Endothelial cell of umbilical vein (primary cell): ENCODE data around the gene FGL2. TPM values are rescaled to one million over a fixed set of nuclear protein-coding genes. Genes with fewer than 3 reads are reported as not detected.

Source experiments
- BruUV-seq: library from RNA; stranded (reverse); fragments of 400-500 nt; replicated peaks from 2 replicates; lab custom pipeline; 2021; lab: Mats Ljungman, UMichigan
- CTCF ChIA-PET: fragments of 300-600, 350-600 bp; sonication (Branson Sonifier 250); formaldehyde crosslinking; loops from one replicate; lab custom pipeline; 2021; ENCODE audit warnings: antibody characterized with exemption, inconsistent platforms; lab: Charles Lee
- POLR2A ChIA-PET: fragments of 300-600, 350-600 bp; sonication (Branson Sonifier 250); formaldehyde crosslinking; loops from one replicate; lab custom pipeline; 2021; ENCODE audit warnings: antibody characterized with exemption, inconsistent platforms; lab: Charles Lee
- DNase-seq: peaks from one replicate; pipeline ENCODE4 v3.0.0-alpha.2; 2011; ENCODE audit warnings: low read depth, low spot score
- FAIRE-seq: peaks from 2 replicates; lab custom pipeline; 2011; peaks lifted over from hg19 to GRCh38; lab: Jason Lieb, UNC
- H2AFZ ChIP-seq: 2 replicates; pipeline ENCODE4 v1.6.0; 2012; ENCODE audit warnings: low read depth, low read length, control low read depth, inconsistent platforms
- H3K27ac ChIP-seq: 2 replicates; pipeline ENCODE4 v1.5.1; 2011; ENCODE audit warnings: low read depth, mild to moderate bottlenecking, control low read depth, low read length, moderate library complexity; ENCODE audit not compliant: insufficient read depth
- H3K27me3 ChIP-seq, 2 experiments: 2 replicates each; pipeline versions ENCODE4 v1.6.0 to v1.6.1; 2011; ENCODE audit warnings: low read length in 2 of 2, mixed read lengths in 1 of 2; ENCODE audit not compliant: control insufficient read depth in 2 of 2, insufficient read depth in 2 of 2
- H3K36me3 ChIP-seq, 2 experiments: 2 replicates in 1 of 2; 3 replicates in 1 of 2; pipeline ENCODE4 v1.5.1; 2011; ENCODE audit warnings: low read length in 2 of 2, mild to moderate bottlenecking in 1 of 2, moderate library complexity in 1 of 2; ENCODE audit not compliant: control insufficient read depth in 2 of 2, insufficient read depth in 2 of 2; ENCODE audit errors: extremely low read depth in 1 of 2
- H3K4me1 ChIP-seq: 3 replicates; pipeline ENCODE4 v1.5.1; 2011; ENCODE audit warnings: mild to moderate bottlenecking, low read length; ENCODE audit not compliant: control insufficient read depth, insufficient read depth; ENCODE audit errors: extremely low read depth
- H3K4me2 ChIP-seq: 2 replicates; pipeline ENCODE4 v1.6.1; 2011; ENCODE audit warnings: low read length, control low read depth, mixed read lengths; ENCODE audit not compliant: insufficient read depth
- H3K4me3 ChIP-seq, 3 experiments: fragments of 200-600 bp in 1 of 3; sonication (generic), shearing (Covaris generic) in 1 of 3; replicated peaks in 1 of 3; 2 replicates each; pipeline ENCODE4 v1.5.1; 2011 to 2016; ENCODE audit warnings: control low read depth in 3 of 3, low read length in 3 of 3, mild to moderate bottlenecking in 2 of 3, inconsistent platforms in 1 of 3, low read depth in 1 of 3, moderate library complexity in 1 of 3; ENCODE audit not compliant: insufficient read depth in 1 of 3
- H3K79me2 ChIP-seq: 2 replicates; pipeline ENCODE4 v1.6.0; 2012; ENCODE audit warnings: low read length, inconsistent platforms; ENCODE audit not compliant: control insufficient read depth, insufficient read depth
- H3K9ac ChIP-seq: replicated peaks from 2 replicates; pipeline ENCODE3; 2011; ENCODE audit warnings: low read length, control low read depth; ENCODE audit not compliant: insufficient read depth; ENCODE audit errors: extremely low read depth
- H3K9me1 ChIP-seq: replicated peaks from 3 replicates; pipeline ENCODE4 v1.6.0; 2011; ENCODE audit warnings: mild to moderate bottlenecking, low read length; ENCODE audit not compliant: control insufficient read depth, insufficient read depth; ENCODE audit errors: extremely low read depth
- H3K9me3 ChIP-seq: replicated peaks from 2 replicates; pipeline ENCODE4 v1.5.1; 2012; ENCODE audit warnings: low read length, inconsistent platforms; ENCODE audit not compliant: control insufficient read depth, insufficient read depth
- H4K20me1 ChIP-seq: replicated peaks from 2 replicates; pipeline ENCODE3; 2011; ENCODE audit warnings: mild to moderate bottlenecking, low read length; ENCODE audit not compliant: control insufficient read depth, insufficient read depth; ENCODE audit errors: extremely low read depth
- EZH2 ChIP-seq: IDR thresholded peaks from 2 replicates; pipeline ENCODE4 v1.6.1; 2012; ENCODE audit warnings: borderline replicate concordance, low read depth, mild to moderate bottlenecking, moderate library complexity, low read length, inconsistent platforms; ENCODE audit not compliant: severe bottlenecking
- MYC ChIP-seq: IDR thresholded peaks from one replicate; pipeline ENCODE4 v1.6.1; 2011; ENCODE audit warnings: mild to moderate bottlenecking, low read depth, low read length
- POLR2A ChIP-seq: IDR thresholded peaks from 2 replicates; pipeline ENCODE4 v1.6.1; 2012; ENCODE audit warnings: low read depth, mild to moderate bottlenecking, control low read depth, low read length
- dilution Hi-C: fragments of 300-500 bp; cut with MboI; formaldehyde crosslinking; loops from one replicate; pipeline ENCODE4 v1.15.0; 2019; ENCODE audit warnings: low sequenced_read_pairs; ENCODE audit not compliant: extremely low pct_ligation_motif_present
- intact Hi-C: fragments of 100-400 bp; cut with micrococcal nuclease; formaldehyde crosslinking; loops from one replicate; pipeline ENCODE4 v1.10.0; 2022
- polyA plus RNA-seq, 4 experiments: library from polyadenylated mRNA; depleted of rRNA in 3 of 4; stranded (reverse) in 3 of 4; unstranded in 1 of 4; fragments of >200 nt; gene quantifications; 2 replicates each; pipeline versions ENCODE4 v1.2.1 to v1.2.3, GENCODE V29; 2011 to 2012; ENCODE audit warnings: missing spikeins in 1 of 4
- total RNA-seq: library from RNA; stranded (reverse); gene quantifications from 2 replicates; pipeline ENCODE4 v1.2.3, GENCODE V29; 2021
- TF ChIP-seq, protein P1 (sequence below), 2 donors: IDR thresholded peaks; 1 replicate in 1 of 2; 2 replicates in 1 of 2; pipeline ENCODE4 v1.5.1; 2011; ENCODE audit warnings: low read length in 2 of 2, mild to moderate bottlenecking in 2 of 2, moderate library complexity in 2 of 2, control low read depth in 1 of 2, inconsistent platforms in 1 of 2, low read depth in 1 of 2; ENCODE audit not compliant: insufficient read depth in 1 of 2; ENCODE audit errors: extremely low read depth in 1 of 2

Gene FGL2
- total and polyA plus RNA-seq, 2 donors (not counting 3 experiments of a cell fraction or from before 2014, with no cell fraction given), result not detected

- BruUV-seq, result no TSS peak
- DNase-seq, result no peak
- CTCF ChIA-PET, result interaction anchor here (0.6 to 1.0 kb wide), 2 partner anchors 45 to 129 kb away, joined by 3 read pairs; no protein-coding TSS in a partner anchor
- Histone ChIP-seq H3K4me3 (no peak overlapping the region), H2AFZ (no peak overlapping the region), H3K79me2 (no peaks in the 10 kb centered on the region), H3K9me3 (no peaks in the 10 kb centered on the region), H3K36me3 (no peaks in the 10 kb centered on the region), H3K4me1 (no peaks in the 10 kb centered on the region), H4K20me1 (no peaks in the 10 kb centered on the region), H3K27ac (no peak overlapping the region), H3K27me3 (peaks cover 0 to 7% of the 10 kb centered on the region in 2 experiments), H3K9me1 (no peaks in the 10 kb centered on the region), H3K9ac (no peak overlapping the region), H3K4me2 (no peak overlapping the region)
- POLR2A ChIA-PET, result no interaction called here
- TF ChIP-seq POLR2A (no peak), MYC (no peak)
- TF ChIP-seq, protein P1, sequence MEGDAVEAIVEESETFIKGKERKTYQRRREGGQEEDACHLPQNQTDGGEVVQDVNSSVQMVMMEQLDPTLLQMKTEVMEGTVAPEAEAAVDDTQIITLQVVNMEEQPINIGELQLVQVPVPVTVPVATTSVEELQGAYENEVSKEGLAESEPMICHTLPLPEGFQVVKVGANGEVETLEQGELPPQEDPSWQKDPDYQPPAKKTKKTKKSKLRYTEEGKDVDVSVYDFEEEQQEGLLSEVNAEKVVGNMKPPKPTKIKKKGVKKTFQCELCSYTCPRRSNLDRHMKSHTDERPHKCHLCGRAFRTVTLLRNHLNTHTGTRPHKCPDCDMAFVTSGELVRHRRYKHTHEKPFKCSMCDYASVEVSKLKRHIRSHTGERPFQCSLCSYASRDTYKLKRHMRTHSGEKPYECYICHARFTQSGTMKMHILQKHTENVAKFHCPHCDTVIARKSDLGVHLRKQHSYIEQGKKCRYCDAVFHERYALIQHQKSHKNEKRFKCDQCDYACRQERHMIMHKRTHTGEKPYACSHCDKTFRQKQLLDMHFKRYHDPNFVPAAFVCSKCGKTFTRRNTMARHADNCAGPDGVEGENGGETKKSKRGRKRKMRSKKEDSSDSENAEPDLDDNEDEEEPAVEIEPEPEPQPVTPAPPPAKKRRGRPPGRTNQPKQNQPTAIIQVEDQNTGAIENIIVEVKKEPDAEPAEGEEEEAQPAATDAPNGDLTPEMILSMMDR (IDR thresholded peaks at IDR 0.05; ENCODE audit: extremely low read depth in 1 of 2, insufficient read depth in 1 of 2, low read depth in 1 of 2, low read length in 2 of 2), result no peak
- intact Hi-C loops, result no loop called here
- dilution Hi-C loops, result no loop called here
- no peak for FAIRE-seq
These were observed 2.9 kb upstream of the FGL2 start for GRCh38 chr7:77202481-77202976.

GRCh38 chr7:77200542-77200941, 923 bp upstream of the FGL2 start:
- CTCF ChIA-PET, result interaction anchor here (2.2 kb wide), 1 partner anchor 47 kb away, joined by 8 read pairs; no protein-coding TSS in a partner anchor
- Histone ChIP-seq H3K27ac (no peak overlapping the region), H3K27me3 (peaks cover 0 to 7% of the 10 kb centered on the region in 2 experiments), H3K4me1 (no peaks in the 10 kb centered on the region), H3K9ac (no peak overlapping the region), H3K79me2 (no peaks in the 10 kb centered on the region), H3K4me3 (no peak overlapping the region), H3K4me2 (no peak overlapping the region), H3K36me3 (no peaks in the 10 kb centered on the region), H3K9me3 (no peaks in the 10 kb centered on the region), H2AFZ (no peak overlapping the region), H3K9me1 (no peaks in the 10 kb centered on the region), H4K20me1 (no peaks in the 10 kb centered on the region)
- POLR2A ChIA-PET, result no interaction called here
- DNase-seq (no peak), FAIRE-seq (no peak)
- dilution Hi-C loops (no loop called here), intact Hi-C loops (no loop called here)
- BruUV-seq, result no TSS peak
- TF ChIP-seq POLR2A (no peak), EZH2 (no peak)
